ENCODE data around the gene TBC1D1. TPM values are rescaled to one million over a fixed set of nuclear protein-coding genes. Genes with fewer than 3 reads are reported as not detected.
A peak's percentile ranks its signal among the peaks of the same experiment; 100 is the strongest.

Gene TBC1D1
- total and polyA plus RNA-seq, 8 donors: 16.2 to 41.0 (median 24.6) TPM

DNA sequence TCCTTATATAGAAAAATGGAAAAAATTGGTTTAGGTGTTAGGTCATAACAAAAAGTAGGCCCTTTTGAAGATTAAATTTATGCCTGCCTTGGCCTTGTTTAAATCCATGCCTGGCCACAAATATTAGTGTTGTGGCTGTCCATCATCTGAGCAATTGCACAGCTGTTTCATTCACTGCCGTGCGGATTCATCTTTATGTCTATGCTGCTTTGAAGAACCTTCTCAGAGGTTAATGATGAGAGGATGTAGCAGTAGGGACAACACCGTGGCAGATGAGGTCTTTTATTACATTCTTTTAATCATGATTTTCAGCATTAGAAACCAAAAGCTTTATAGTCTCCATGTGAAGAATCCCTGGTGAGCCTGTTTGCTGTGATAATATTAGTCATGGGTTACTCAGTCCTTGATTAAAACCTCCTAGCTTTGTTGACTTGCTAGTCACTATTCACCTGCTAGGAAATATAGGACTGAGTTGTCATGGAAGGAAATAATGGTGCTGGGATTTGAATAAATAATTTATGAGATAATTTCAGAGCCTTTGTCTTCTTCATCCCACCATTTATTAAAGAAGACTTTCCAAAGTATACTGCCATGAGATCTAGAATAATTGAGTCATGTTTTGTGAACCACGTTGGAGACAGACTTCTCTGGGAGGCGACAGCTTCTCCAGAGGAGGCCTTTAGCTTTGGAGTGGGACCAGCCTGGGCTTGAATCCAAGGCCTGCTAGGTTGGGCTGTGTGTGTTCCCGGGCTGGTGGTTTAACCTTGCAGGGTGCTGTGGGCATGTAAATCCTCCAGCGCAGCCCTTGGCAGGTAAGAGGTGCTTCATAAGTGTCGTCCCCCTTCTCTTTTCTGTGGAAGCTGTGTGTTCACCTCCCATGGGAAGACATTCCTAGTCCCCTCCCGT lies 122.8 kb downstream of the TBC1D1 start:
- intact Hi-C loops (cut with DNase I): no loop called here
- H3K4me1 ChIP-seq: peaks cover 0 to 35% (median 10%) of the 10 kb centered on the region in 3 donors
- no peaks in the 10 kb centered on the region for H3K9me3 ChIP-seq
- H3K27ac ChIP-seq: peak overlapping the region in 2 of 4 donors; percentile 1 to 35
- no peaks in the 10 kb centered on the region for H3K36me3 ChIP-seq
- no peaks in the 10 kb centered on the region for H3K27me3 ChIP-seq
- ATAC-seq (peak; percentile 92 to 98 (median 97)), FAIRE-seq (no peak), DNase-seq (peak; percentile 75 to 90 (median 79))
- TF ChIP-seq, protein P1, sequence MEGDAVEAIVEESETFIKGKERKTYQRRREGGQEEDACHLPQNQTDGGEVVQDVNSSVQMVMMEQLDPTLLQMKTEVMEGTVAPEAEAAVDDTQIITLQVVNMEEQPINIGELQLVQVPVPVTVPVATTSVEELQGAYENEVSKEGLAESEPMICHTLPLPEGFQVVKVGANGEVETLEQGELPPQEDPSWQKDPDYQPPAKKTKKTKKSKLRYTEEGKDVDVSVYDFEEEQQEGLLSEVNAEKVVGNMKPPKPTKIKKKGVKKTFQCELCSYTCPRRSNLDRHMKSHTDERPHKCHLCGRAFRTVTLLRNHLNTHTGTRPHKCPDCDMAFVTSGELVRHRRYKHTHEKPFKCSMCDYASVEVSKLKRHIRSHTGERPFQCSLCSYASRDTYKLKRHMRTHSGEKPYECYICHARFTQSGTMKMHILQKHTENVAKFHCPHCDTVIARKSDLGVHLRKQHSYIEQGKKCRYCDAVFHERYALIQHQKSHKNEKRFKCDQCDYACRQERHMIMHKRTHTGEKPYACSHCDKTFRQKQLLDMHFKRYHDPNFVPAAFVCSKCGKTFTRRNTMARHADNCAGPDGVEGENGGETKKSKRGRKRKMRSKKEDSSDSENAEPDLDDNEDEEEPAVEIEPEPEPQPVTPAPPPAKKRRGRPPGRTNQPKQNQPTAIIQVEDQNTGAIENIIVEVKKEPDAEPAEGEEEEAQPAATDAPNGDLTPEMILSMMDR (IDR thresholded peaks at IDR 0.05): no peak
- no peak overlapping the region for H3K4me3 ChIP-seq
- 36 to 43% methylated on average over 9 of the region's 9 CpGs for WGBS, 2 donors

DNA sequence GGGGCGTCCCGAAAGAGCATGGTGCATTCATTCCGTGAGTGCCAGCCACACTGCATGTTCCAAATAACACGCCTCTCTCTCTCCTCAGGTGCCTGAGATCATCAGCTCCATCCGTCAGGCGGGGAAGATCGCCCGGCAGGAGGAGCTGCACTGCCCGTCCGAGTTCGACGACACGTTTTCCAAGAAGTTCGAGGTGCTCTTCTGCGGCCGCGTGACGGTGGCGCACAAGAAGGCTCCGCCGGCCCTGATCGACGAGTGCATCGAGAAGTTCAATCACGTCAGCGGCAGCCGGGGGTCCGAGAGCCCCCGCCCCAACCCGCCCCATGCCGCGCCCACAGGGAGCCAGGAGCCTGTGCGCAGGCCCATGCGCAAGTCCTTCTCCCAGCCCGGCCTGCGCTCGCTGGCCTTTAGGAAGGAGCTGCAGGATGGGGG lies 123.6 kb downstream of the TBC1D1 start:
- intact Hi-C loops (cut with DNase I): no loop called here

GRCh38 chr4:38015886-38016515 lies 125.1 kb downstream of the TBC1D1 start:
- H3K27ac ChIP-seq: no peak overlapping the region
- TF ChIP-seq, protein P1 (IDR thresholded peaks at IDR 0.05): no peak

More for the DNA sequence above, 123.6 kb downstream of the TBC1D1 start:
- Histone ChIP-seq H3K9me3 (no peaks in the 10 kb centered on the region), H3K4me1 (peaks cover 0 to 31% (median 10%) of the 10 kb centered on the region in 3 donors), H3K27ac (peak overlapping the region in 1 of 4 donors; percentile 35), H3K36me3 (no peaks in the 10 kb centered on the region), H3K4me3 (no peak overlapping the region), H3K27me3 (no peaks in the 10 kb centered on the region)
- TF ChIP-seq, protein P1 (IDR thresholded peaks at IDR 0.05): no peak
- FAIRE-seq: no peak
- WGBS, 2 donors: 92 to 94% methylated on average over 37 of the region's 37 CpGs
- DNase-seq: peak in 1 of 6 donors; percentile 52
- ATAC-seq: no peak

DNA sequence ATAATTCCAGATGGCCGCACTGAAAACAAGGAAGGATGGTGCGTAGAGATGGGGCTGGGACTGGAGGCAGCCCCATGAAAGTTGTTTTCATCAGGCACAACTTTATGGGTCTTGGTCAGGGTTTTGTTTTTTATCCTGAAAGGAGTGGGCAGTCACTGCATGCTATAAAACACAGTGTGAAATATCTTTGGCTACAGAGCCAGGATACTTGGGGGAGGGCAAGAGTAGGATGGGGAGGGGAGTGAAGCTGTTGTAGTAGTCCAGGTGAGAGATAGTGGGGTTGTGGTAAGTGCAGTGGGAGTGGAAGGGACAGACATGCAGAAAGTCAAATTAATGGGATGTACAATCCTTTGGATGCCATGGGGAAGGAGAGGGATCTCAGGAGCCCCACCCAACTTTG lies 125.8 kb downstream of the TBC1D1 start:
- no peaks in the 10 kb centered on the region for H3K9me3 ChIP-seq
- FAIRE-seq (no peak), DNase-seq (no peak), ATAC-seq (no peak)
- H3K4me3 ChIP-seq: no peak overlapping the region
- H3K4me1 ChIP-seq: peaks cover 0 to 17% (median 7%) of the 10 kb centered on the region in 3 donors
- intact Hi-C loops (cut with DNase I): no loop called here
- WGBS, 2 donors: 93 to 96% methylated on average over 2 of the region's 2 CpGs
- H3K27ac ChIP-seq: no peak overlapping the region
- H3K27me3 ChIP-seq: no peaks in the 10 kb centered on the region
- peaks cover 0 to 4% (median 0%) of the 10 kb centered on the region in 3 donors for H3K36me3 ChIP-seq
- TF ChIP-seq, protein P1 (IDR thresholded peaks at IDR 0.05): no peak

More at GRCh38 chr4:38015886-38016515, 125.1 kb downstream of the TBC1D1 start:
- peaks cover 0 to 22% (median 7%) of the 10 kb centered on the region in 3 donors for H3K4me1 ChIP-seq
- intact Hi-C loops (cut with DNase I): no loop called here
- H3K9me3 ChIP-seq: no peaks in the 10 kb centered on the region
- H3K27me3 ChIP-seq: no peaks in the 10 kb centered on the region
- H3K4me3 ChIP-seq: no peak overlapping the region
- no peak for FAIRE-seq
- no peak for DNase-seq
- ATAC-seq: no peak
- no peaks in the 10 kb centered on the region for H3K36me3 ChIP-seq
- WGBS, 2 donors: 86 to 91% methylated on average over 7 of the region's 7 CpGs

Data from pancreas (tissue), 10 donors.